ENCODE data around the gene COL4A5.
A peak's percentile ranks its signal among the peaks of the same experiment; 100 is the strongest.
"Not testable (repeated sequence)": the region's sequence is repeated elsewhere in the genome, so short reads cannot be mapped to it uniquely, and the experiment has no call there.

The COL4A5 gene

DNA sequence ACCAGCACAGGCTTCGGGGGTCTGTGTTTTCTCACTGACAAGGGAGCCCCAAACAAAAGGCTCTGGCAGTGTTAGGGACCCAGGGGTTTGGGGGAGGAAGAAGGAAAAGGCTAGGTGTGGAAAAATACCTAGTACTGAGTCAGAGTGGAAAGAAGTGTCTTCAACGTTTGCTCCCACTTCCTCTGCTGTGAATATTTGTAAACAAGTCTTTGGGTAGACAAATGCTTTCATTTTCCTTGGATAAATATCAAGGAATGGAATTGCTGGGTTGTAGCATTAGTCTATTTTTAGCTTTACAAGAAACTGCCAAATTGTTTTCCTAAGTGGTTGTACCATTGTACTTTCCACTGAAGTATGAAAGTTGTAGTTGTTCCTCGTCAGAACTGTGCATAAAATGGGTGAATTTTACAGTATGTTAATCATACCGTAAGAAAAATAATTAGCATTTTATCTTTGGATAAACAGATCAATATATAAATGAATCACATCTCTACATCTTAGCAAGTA lies 17.4 kb downstream of the COL4A5 start:
- DNase-seq, result no peak

DNA sequence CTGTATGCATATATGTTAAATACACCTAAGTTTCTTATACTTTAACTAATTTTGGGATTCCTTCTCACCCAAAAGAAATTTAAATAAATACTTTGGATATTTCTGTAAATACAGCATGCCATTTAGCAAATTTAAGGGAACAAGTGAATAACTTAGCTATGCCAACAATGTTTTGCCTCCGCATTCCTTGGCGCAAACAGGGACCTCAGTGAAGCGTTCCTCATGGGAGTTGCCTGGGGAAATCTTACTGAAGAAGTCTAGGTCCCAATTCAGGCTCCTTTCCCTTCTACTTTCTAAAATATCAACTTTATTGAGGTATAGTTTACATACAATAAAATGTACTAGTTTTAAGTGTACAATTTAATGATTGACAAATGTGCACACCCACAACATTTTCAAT lies 25.0 kb downstream of the COL4A5 start:
- DNase-seq, result peak; percentile 22

DNA sequence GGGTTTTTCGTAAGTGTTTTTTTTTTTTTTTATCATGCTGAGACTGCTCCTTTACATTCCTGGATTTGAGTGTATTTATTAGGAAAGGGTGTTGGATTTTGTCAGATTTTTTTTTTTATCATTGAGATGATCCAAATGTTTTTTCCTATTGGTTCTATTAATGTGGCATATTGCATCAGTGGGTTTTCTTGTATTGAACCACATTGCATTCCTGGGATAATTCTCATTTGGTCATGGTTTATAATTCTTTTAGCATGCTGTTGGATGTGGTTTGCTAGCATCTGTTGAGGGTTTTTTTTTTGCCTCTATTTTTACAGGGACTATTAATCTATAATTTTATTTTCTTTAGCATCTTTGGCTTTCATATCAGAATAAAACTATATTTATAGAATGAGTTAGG lies 28.8 kb downstream of the COL4A5 start:
- peak; percentile 65 for DNase-seq

DNA sequence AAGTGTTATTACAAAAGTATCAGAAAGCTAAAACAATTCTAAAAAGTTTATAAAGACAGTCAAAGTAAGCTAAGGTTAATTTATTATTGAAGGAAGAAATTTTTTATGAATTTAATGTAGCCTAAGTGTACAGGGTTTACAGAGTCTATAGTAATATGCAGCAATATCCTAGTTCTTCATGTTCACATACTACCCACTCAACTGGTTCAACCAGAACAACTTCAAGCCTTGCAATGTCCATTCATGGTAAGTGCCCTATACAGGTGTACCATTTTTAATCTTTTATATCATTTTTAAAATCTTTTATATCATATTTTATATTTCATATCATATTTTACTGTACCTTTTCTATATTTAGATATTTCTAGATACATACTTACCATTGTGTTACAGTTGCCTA lies 34.3 kb downstream of the COL4A5 start:
- no peak for DNase-seq

DNA sequence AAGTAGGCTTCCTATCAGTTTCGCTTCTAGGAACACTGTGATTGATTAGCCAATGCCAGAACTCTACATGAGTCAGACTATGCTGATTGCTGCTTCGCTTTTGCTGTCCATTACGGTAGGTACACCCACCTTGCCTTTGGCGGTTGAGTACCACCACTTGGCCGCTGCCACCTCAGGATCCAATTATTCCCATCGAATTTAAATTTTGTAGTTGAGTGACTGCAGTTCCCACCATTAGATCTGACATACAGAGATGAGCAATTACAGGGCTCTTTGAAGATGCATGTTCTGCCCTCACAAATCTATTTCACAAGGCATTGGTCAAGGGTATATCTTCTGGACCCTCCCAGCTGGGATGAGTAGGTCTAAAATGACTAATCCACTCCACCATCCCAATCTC lies 41.9 kb downstream of the COL4A5 start:
- DNase-seq, result not testable (repeated sequence)

DNA sequence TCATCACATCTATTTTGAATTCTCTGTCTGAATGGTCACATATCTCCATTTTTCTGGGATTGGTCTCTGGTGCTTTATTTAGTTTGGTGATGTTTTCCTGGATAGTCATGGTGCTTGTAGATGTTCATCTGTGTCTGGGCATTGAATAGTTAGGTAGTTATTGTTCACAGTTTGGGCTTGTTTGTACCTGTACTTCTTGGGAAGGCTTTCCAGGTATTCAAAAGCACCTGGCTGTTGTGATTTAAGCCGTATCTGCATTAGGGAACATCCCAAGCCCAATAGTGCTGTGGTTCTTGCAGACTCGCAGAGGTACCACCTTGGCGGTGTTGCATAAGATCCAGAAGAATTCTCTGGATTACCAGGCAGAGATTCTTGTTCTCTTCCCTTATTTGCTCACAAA lies 44.6 kb downstream of the COL4A5 start:
- DNase-seq, result no peak

DNA sequence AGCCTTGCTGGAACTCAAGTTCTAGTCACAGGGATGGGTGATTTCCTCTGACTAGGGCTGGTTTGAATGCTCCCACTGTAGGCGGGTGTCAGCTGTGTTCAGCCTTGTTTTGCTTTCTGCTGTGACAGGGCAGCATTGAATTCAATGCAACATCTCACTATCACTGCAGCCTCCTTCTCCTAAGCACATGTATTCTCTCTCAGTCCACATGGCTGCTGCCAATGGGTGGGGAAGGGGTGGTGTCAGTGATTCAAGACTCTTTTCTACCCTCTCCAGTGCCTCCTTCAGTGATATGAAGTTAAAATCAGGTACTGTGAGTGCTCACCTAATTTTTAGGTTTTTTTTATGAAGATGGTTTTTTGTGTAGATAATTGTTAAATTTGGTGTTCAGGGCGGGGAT lies 46.3 kb downstream of the COL4A5 start:
- no peak for DNase-seq

DNA sequence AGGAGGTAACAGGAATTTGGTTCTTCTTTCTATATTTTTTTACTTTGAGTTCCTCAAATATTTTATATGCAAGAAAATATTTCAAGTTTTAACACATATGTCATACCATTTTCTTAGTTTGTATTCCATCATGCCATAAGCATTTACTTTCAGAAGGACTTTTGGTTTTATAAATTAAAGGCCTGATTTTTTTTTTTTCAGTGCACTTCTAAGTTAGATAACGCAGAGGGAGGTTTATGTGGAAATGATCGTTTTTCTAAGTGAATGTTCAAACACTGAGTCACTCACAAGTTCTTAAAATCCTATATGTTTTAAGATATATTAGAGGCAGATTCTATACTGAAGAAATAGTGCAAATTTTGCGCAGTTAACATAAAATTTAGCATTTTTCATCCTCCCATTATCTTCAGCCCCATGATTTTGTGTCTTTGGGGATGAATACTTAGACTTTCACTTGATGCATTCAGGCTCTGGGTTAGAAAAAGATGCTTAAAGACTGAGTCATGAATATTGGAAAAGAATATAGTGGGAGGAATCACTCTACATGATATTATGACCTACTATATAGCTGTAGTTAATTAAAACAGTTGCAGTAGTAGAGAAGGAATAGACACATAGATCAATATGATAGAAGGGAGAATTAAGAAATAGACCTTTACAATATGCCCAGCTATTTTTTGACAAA lies 54.9 kb downstream of the COL4A5 start:
- DNase-seq, result peak; percentile 9

DNA sequence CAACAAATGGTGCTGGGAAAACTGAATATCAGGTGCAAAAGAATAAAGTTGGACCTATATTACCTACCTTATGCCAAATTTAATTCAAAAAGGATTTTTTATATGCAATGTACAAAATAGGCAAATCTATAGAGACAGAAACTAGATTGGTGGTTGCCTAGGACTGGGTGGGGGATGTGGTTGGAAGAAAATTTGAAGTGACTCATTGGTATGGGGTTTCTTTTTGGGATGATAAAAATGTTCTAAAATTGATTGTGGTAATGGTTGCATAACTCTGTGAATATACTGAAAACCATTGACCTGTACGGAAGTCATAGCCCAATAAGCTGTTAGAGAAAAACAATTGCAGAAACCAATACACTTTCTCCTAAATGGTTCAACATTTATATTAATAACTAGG lies 72.1 kb downstream of the COL4A5 start:
- peak; percentile 24 for DNase-seq

DNA sequence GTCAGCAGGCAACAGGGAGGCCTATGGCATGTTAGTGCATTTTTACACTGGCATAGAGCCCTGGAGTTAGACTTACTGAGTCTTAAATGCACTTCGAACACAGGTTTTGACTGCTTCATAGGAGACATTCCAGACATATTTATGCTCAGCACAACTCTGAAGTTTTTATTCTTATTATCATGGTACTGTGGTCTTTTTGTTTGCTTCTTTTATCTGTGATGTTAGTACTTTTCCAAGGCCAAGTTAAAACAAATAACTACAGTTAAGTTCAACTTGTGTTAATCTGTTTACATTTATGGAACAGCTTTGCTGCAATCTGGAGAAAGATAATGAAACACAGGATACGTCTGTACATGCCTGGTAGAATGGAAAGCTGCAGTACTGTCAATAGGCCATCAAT lies 76.5 kb downstream of the COL4A5 start:
- peak; percentile 16 for DNase-seq

DNA sequence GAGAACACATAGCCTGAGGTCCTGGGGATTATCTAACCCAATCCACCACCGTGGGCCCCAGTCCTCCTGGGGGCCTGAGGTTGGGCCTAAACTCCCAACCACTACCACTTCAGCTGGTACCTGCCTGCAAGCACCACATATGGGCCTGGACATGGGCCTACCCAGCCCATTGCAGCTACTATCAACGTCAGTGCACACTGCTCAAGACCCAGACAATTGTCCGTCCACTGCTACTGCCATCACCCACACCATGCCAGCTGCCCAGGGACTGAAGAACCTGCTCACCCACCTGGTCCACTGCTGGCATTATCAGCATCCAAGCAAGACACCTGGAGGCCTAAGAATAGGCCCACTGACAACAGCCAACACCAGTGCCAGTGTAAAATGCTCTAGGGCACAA lies 88.1 kb downstream of the COL4A5 start:
- DNase-seq, result no peak

DNA sequence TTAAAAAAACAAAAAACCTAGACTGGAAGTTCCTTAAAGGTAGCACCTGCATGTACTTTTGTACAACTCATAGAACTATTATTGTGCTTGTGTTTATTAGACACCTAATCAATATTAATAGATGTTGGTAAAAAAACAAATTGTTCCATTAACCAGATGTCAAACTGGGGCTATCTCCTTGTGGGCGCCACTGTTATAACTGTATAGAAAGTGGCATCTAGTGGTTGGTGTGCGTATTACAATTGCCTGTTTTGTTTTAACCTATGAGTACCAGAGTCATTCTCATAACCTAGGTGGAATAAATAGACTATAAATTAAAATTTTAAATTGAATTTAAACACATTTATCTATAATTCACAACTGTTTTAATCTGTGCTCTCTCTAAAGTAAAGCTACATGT lies 97.4 kb downstream of the COL4A5 start:
- peak; percentile 23 for DNase-seq

DNA sequence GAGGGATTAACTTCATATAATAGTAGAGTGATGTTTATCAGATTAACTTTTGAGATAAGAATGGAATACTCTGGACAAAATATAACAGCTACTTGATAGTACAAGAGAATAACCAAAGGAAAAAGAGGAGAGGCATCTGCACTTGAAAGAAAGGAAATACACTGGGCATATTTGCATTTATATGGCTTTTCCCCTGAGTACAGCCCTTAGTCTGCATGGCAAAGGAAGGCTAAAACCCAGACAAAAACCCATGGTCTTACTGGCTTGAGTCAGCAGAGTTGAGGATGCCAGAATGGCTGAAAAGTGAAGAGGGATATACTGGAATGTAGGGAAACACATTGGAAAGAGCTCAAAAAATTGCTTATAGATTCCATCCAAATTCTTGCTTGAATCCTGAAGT lies 101.6 kb downstream of the COL4A5 start:
- DNase-seq, result no peak

DNA sequence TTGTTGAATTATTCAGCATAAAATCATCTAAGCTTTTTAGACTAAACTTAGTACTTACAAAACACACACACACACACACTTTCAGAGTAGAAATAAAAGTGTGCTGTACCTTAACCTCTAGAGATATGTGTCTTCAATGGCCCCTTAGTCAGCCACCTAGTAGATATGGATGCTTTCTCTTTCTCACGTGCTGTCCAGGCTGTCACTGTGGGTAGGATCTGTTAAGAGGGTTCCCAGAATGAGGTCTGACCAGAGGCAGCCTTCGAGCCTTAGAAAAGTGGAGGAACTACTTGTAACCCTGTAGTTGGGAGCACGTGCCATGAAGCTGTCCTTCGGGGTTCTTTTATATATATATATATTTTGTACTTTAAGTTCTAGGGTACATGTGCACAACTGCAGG lies 117.9 kb downstream of the COL4A5 start:
- no peak for DNase-seq

DNA sequence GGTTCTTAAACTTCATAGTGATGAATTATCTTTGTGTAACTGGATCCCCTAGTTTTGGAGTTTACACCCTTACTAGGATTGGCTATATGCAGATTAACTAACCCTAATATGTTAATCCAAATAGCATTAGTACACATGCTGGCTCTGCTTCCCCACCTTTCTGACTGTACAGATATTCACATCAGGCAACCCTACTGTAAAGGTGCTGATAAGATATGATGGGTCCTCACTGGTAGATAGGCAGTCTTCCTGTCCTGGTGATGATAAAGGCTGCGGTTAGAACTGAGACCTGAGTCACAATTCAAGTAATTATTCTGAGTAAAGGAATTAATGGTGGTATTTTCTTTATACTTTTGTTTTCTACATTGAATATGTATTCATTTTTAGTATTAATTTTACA lies 118.6 kb downstream of the COL4A5 start:
- DNase-seq, result no peak

DNA sequence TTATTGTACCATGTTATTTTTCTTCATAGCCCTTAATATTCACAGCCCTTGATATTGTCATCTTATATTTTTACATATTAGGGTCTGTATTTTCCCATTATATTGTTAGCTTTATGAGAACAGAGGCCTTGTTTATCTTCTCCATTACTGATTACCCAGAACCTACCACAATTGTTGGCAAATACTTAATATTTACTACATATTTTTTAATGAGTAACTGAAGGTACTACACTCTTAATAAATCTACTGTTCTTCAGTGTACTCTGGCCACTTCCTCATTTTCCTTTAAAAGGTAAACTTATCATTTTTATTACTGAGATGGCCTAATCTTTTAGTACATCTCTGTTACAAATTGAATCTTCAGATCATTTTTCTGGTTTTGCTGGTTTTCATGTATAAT lies 133.5 kb downstream of the COL4A5 start:
- DNase-seq, result no peak

DNA sequence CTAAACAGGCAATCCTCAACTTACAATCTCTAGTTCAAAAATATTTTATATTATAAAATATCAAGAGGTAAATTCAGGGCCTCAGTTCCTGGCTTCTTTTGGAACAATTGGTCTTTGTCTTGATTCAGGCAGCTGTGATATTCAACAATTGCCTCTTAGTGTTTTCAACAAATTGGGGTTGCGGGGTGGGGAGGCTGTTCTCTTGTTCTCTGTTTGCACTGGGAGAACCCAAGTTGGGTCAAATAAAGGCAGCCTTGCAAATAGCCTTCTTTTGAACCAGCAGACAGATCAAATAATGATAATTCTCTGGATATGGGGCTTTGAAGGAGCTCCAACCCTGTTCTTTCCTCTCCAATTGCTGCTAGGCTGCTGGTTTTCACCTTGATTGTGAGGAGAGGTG lies 142.5 kb downstream of the COL4A5 start:
- no peak for DNase-seq

DNA sequence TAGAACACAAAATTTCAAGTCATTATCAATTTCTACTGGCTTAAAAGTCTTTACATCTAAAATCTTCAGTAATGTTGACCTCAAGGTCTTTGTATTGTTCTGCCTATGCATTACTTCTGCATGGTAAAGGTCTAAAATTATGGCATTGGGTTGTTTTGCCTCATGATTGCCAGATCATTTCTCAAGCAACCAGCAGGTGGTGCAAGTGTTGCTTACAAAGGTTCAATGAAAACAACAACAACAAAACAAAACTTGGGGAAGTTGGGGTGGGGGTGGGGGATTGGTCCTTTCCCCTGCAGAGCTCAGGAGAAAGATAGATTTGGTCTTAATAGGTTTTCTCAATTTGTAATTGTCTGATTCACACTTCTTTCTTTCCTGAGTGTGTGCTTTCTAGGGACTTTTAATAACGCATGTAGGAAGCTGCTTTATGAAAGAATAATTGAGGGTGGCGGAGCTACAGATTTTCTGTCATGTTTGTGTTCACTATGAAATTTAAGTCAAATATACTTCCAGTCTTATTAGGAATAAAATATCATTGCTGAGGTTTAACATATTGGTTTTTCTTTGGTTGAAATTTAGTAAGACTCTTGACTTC lies 145.1 kb downstream of the COL4A5 start:
- no peak for DNase-seq

DNA sequence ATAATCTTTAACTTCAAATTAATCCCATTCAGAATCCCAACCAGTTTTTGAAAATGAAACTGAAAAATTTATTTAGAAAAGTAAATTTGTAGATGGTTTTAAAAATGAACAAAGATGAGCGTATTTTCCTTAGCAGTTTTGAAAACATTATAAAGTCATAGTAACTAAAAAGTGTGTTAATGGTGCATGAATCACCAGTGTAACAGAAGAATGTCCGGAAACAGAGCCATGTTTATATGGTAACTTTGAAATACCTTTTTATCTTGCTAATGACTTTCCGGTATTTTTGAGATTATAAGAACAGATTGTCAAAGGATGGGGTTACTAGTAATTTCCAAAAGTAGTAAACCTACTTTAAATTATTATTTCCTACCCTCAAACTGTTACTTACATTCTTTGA lies 150.9 kb downstream of the COL4A5 start:
- DNase-seq, result no peak

DNA sequence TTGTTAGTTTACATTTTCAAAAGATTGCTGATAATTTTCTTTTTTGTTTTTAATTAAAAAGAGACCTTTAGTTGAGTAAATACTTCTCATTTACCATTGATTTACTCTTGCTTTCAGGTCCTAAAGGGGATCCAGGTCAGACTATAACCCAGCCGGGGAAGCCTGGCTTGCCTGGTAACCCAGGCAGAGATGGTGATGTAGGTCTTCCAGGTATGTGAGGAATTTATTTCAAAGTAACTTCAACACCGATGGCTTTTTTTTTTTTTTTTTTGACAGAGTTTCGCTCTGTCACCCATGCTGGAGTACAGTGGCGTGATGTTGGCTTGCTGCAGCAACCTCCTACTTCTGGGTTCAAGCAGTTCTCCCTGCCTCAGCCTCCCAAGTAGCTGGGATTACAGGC lies 161.6 kb downstream of the COL4A5 start:
- DNase-seq, result no peak

DNA sequence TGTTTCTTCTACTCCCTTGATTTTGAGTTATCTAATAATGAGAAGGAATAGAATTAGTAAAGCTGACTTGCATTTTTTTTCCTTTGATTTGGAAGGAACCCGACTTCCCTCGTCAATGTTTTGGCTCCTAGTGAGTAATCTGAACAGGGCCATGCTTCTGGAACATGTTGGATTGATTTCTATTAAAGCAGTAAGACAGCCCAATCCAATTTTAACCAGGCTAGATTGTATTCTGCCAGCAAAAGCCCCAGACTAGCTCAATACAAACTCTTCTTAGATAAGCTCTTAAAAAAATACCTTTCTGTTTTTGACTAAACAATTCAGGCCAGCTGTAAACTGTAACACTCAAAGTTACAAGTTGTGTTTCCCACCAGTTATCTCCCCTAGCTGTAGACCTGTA lies 170.5 kb downstream of the COL4A5 start:
- DNase-seq, result no peak

DNA sequence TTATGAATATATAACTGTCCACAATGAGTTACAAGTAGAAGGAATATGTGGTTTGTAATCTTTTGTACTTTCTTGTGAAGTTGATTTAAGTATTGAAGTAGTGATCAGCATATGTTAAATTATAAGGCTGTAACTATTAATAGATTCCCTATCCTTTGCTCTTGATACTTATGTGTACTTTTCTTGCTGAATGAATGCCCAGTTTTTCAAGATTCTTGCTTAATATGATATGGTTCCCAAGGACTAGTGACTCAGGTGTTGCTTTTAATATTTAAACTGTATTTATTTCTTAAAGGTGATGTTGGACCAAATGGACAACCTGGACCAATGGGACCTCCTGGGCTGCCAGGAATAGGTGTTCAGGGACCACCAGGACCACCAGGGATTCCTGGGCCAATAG lies 175.0 kb downstream of the COL4A5 start:
- no peak for DNase-seq

DNA sequence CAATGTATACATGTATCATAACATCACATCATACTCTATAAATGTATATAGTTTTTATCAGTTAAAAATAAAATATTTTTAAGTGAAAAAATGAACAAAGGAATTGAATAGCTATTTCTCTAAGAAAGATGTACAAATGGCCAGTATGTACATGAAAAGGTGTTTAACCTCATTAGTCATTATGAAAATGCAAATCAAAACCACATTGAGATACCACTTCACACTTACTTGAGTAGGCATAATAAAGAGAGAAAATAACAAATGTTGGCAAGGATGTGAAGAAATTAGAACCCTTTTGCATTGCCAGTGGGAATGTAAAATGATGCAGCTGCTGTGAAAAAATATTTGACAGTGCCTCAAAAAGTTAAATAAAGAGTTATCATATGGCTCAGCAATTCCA lies 201.2 kb downstream of the COL4A5 start:
- DNase-seq, result no peak

DNA sequence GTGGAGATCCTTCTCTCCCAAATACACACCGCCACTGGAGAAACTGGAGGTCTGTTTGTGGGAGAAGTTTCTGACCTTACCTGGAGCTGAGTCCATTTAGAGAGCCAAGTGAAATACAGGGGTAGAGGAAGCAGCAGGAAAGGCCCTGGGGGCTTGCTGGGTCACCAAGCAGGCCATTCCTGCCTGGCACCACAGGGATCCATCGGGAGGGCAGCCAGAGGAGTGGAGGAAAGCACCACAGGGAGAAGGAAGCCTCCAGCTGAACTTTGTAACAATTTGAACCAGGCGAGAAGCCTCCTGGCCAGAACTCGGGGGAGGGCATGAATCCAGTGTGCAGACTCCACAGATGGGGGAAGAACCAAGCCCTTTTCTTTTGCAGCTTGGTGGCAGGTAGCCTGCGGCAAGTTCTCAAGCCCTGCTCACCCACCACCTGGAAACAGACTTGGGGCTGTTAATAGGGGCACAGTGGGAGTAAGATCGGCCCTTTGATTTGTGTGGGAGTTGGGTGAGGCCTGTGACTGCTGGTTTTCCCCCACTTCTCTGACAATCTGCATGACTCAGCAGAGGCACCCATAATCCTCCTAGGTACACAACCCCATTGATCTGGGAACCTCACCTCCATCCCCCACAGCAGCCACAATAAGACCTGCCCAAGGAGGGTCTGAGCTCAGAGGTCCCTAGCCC lies 202.1 kb downstream of the COL4A5 start:
- DNase-seq, result no peak

DNA sequence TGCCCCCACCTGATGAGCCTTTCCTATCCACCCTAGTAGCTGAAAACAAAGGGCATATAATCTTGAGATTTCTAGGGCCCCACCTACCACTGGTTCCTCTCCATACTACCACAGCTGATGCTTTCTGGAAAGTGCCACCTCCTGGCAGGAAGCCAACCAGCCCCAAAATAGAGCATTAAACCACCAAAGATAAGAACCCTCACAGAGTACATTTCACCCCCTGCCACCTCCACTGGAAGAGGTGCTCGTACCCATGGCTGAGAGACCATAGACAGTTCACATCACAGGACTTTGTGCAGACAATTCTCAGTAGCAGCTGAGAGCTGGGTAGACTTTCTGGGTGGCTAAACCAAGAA lies 202.6 kb downstream of the COL4A5 start:
- DNase-seq, result no peak
